PC-3 (cell line): ENCODE results near the gene ZNF780B. TPM values are rescaled to one million over a fixed set of nuclear protein-coding genes. Genes with fewer than 3 reads are reported as not detected.
"Not testable (repeated sequence)": the region's sequence is repeated elsewhere in the genome, so short reads cannot be mapped to it uniquely, and the experiment has no call there.

ENCODE experiments used
- ATAC-seq: fragments of 200-7000 bp; cut with Tn5 transposase; 2 replicates; pipeline ENCODE4 v1.9.1; 2020; ENCODE audit warnings: mild to moderate bottlenecking, moderate library complexity
- BruUV-seq: library from RNA; stranded (reverse); fragments of 400-500 nt; replicated peaks from 2 replicates; lab custom pipeline; 2021; lab: Mats Ljungman, UMichigan
- CTCF ChIA-PET: fragments of 300-600 bp; sonication (Branson Sonifier 250); formaldehyde crosslinking; loops from one replicate; lab custom pipeline; 2022; ENCODE audit warnings: antibody characterized with exemption; lab: Charles Lee
- POLR2A ChIA-PET: fragments of 300-600 bp; sonication (Branson Sonifier 250); formaldehyde crosslinking; loops from one replicate; lab custom pipeline; 2022; ENCODE audit warnings: antibody characterized with exemption; ENCODE audit not compliant: unreplicated experiment; lab: Charles Lee
- DNase-seq: peaks from one replicate; pipeline ENCODE4 v3.0.0-alpha.2; 2015
- H2AFZ ChIP-seq: fragments of 300-600 bp; sonication (generic); 2 replicates; pipeline ENCODE4 v1.6.0; 2016; ENCODE audit warnings: antibody characterized with exemption, low read length
- H3F3A ChIP-seq: fragments of 300-600 bp; sonication (generic); one replicate; pipeline ENCODE4 v1.6.0; 2017; ENCODE audit warnings: antibody characterized with exemption, low read length, control low read depth, mild to moderate bottlenecking; ENCODE audit not compliant: unreplicated experiment
- H3K27ac ChIP-seq: fragments of 300-600 bp; sonication (generic); 2 replicates; pipeline ENCODE4 v1.5.1; 2016; ENCODE audit warnings: mild to moderate bottlenecking, low read length
- H3K27me3 ChIP-seq: fragments of 300-600 bp; sonication (generic); 2 replicates; pipeline ENCODE4 v1.6.1; 2016; ENCODE audit warnings: low read length, mixed read lengths
- H3K36me3 ChIP-seq: fragments of 300-600 bp; sonication (generic); 2 replicates; pipeline ENCODE4 v1.6.1; 2016; ENCODE audit warnings: low read depth, mixed run types, low read length, mixed read lengths
- H3K4me1 ChIP-seq: fragments of 300-600 bp; sonication (generic); 2 replicates; pipeline ENCODE4 v1.5.1; 2016; ENCODE audit warnings: low read length; ENCODE audit not compliant: insufficient read depth
- H3K4me2 ChIP-seq: fragments of 300-600 bp; sonication (generic); 2 replicates; pipeline ENCODE4 v1.6.0; 2016; ENCODE audit warnings: low read length
- H3K4me3 ChIP-seq: fragments of 300-600 bp; sonication (generic); 2 replicates; pipeline ENCODE4 v1.5.1; 2016; ENCODE audit warnings: mild to moderate bottlenecking, low read length, mixed read lengths
- H3K79me2 ChIP-seq: fragments of 300-600 bp; sonication (generic); 2 replicates; pipeline ENCODE4 v1.6.1; 2017; ENCODE audit warnings: low read length, mixed read lengths
- H3K9ac ChIP-seq: fragments of 300-600 bp; sonication (generic); 2 replicates; pipeline ENCODE4 v1.6.0; 2016; ENCODE audit warnings: mild to moderate bottlenecking, low read length
- H3K9me2 ChIP-seq: fragments of 300-600 bp; sonication (generic); replicated peaks from 2 replicates; pipeline ENCODE4 v1.6.1; 2016; ENCODE audit warnings: mixed run types, low read length, mixed read lengths
- H3K9me3 ChIP-seq: fragments of 300-600 bp; sonication (generic); 2 replicates; pipeline ENCODE4 v1.6.1; 2016; ENCODE audit warnings: low read length, mixed read lengths
- H4K20me1 ChIP-seq: fragments of 300-600 bp; sonication (generic); 2 replicates; pipeline ENCODE4 v1.6.1; 2016; ENCODE audit warnings: low read length, mixed read lengths
- EZH2 ChIP-seq: fragments of 300-600 bp; sonication (generic); IDR thresholded peaks from one replicate; pipeline ENCODE4 v1.6.1; 2017; ENCODE audit warnings: antibody characterized with exemption, mild to moderate bottlenecking, low read length; ENCODE audit not compliant: unreplicated experiment
- EZH2phosphoT487 ChIP-seq: fragments of 300-600 bp; sonication (generic); IDR thresholded peaks from 2 replicates; pipeline ENCODE4 v1.6.1; 2018; ENCODE audit warnings: mild to moderate bottlenecking, antibody characterized with exemption, low read length, borderline replicate concordance
- intact Hi-C: fragments of 100-400 bp; cut with micrococcal nuclease; formaldehyde crosslinking; loops from 2 replicates; pipeline ENCODE4 v1.9.0; 2023
- total RNA-seq: library from RNA; depleted of rRNA; stranded (reverse); fragments of >200 nt; gene quantifications from 2 replicates; pipeline ENCODE4 v1.2.3, GENCODE V29; 2014
- TF ChIP-seq, protein P1 (sequence below): fragments of 300-600 bp; sonication (generic); conservative IDR thresholded peaks from 2 replicates; pipeline ENCODE4 v1.5.1; 2017; ENCODE audit warnings: antibody characterized with exemption, low read depth, mild to moderate bottlenecking, low read length

The ZNF780B gene
- total RNA-seq, 1 experiment from 2014 or later: 7.1 TPM

DNA sequence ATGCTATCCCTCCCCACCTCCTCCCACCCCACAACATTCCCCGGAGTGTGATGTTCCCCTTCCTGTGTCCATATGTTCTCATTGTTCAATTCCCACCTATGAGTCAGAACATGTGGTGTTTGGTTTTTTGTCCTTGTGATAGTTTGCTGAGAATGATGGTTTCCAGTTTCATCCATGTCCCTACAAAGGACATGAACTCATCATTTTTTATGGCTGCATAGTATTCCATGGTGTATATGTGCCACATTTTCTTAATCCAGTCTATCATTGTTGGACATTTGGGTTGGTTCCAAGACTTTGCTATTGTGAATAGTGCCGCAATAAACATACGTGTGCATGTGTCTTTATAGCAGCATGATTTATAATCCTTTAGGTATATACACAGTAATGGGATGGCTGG is 18.0 kb downstream of the ZNF780B start:
- H2AFZ ChIP-seq, H3K9me2 ChIP-seq, H3F3A ChIP-seq, H3K4me3 ChIP-seq, CTCF ChIA-PET, DNase-seq, POLR2A ChIA-PET, ATAC-seq, intact Hi-C loops, H3K4me2 ChIP-seq, H3K27ac ChIP-seq, H3K4me1 ChIP-seq, H3K79me2 ChIP-seq, H4K20me1 ChIP-seq, H3K9ac ChIP-seq, BruUV-seq, H3K27me3 ChIP-seq: not testable (repeated sequence)
- H3K9me3 ChIP-seq: peaks cover 21% of the 10 kb centered on the region; the same call in 1 of the 2 replicates
- peaks cover 21% of the 10 kb centered on the region; the same call in 1 of the 2 replicates for H3K36me3 ChIP-seq

DNA sequence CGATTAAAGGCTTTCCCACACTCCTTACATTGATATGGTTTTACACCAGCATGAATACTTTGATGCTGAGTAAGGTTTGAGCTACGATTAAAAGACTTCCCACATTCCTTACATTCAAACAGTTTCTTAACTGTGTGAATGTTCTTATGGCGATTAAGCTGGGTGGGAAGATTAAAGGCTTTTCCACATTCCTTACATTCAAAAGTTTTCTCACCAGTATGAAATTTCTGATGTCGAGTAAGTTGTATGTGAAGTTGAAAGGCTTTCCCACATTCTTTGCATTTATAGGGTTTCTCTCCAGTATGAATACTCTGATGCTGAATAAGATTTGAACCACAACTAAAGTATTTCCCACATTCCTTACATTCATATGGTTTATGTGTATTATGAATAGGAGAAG is 20.0 kb downstream of the ZNF780B start:
- CTCF ChIA-PET: no interaction called here
- no peaks in the 10 kb centered on the region for H3K27me3 ChIP-seq
- H3K9ac ChIP-seq: no peak overlapping the region
- no peaks in the 10 kb centered on the region for H3K4me1 ChIP-seq
- no peak overlapping the region for H2AFZ ChIP-seq
- H3K27ac ChIP-seq: no peak overlapping the region
- no peak overlapping the region for H3K4me3 ChIP-seq
- BruUV-seq: no TSS peak
- H3K9me3 ChIP-seq: peaks cover 21% of the 10 kb centered on the region; the same call in 1 of the 2 replicates
- H3F3A ChIP-seq: no peaks in the 10 kb centered on the region
- peaks cover 21% of the 10 kb centered on the region; the same call in 1 of the 2 replicates for H3K36me3 ChIP-seq
- H4K20me1 ChIP-seq: no peaks in the 10 kb centered on the region
- DNase-seq (no peak), ATAC-seq (no peak)
- POLR2A ChIA-PET: no interaction called here
- intact Hi-C loops: no loop called here
- H3K9me2 ChIP-seq: no peaks in the 10 kb centered on the region
- H3K79me2 ChIP-seq: no peaks in the 10 kb centered on the region
- TF ChIP-seq EZH2phosphoT487 (no peak), EZH2 (no peak)
- TF ChIP-seq, protein P1, sequence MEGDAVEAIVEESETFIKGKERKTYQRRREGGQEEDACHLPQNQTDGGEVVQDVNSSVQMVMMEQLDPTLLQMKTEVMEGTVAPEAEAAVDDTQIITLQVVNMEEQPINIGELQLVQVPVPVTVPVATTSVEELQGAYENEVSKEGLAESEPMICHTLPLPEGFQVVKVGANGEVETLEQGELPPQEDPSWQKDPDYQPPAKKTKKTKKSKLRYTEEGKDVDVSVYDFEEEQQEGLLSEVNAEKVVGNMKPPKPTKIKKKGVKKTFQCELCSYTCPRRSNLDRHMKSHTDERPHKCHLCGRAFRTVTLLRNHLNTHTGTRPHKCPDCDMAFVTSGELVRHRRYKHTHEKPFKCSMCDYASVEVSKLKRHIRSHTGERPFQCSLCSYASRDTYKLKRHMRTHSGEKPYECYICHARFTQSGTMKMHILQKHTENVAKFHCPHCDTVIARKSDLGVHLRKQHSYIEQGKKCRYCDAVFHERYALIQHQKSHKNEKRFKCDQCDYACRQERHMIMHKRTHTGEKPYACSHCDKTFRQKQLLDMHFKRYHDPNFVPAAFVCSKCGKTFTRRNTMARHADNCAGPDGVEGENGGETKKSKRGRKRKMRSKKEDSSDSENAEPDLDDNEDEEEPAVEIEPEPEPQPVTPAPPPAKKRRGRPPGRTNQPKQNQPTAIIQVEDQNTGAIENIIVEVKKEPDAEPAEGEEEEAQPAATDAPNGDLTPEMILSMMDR: no peak
- no peak overlapping the region for H3K4me2 ChIP-seq

DNA sequence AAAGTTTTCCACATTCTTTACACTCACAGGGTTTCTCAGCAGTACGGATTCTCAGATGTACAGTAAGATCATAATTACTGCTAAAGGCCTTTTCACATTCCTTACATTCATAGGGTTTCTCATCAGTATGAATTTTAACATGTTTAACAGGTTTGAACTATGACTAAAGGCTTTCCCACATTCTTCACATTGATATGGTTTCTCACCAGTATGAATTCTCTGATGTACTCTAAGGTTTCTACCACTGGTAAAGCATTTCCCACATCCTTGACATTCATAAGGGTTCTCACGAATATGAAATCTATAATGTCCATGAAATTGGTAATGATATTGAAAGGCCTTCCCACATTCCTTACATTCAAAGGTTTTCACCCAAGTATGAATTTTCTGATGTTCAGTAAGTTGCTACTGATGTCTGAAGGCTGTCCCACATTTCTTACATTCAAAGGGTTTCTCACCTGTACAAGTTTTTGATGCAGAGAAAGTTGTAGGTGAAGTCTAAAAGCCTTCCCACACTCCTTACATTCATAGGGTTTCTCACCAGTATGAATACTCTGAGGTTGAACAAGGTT is 22.0 kb downstream of the ZNF780B start:
- H3K4me3 ChIP-seq: no peak overlapping the region
- H3F3A ChIP-seq: no peaks in the 10 kb centered on the region
- DNase-seq (no peak), ATAC-seq (no peak)
- H3K27ac ChIP-seq: no peak overlapping the region
- H3K9me2 ChIP-seq: no peaks in the 10 kb centered on the region
- H2AFZ ChIP-seq: no peak overlapping the region
- TF ChIP-seq, protein P1: no peak
- no peak for TF ChIP-seq EZH2phosphoT487
- no peak for TF ChIP-seq EZH2
- BruUV-seq: no TSS peak
- H3K27me3 ChIP-seq: no peaks in the 10 kb centered on the region
- POLR2A ChIA-PET: no interaction called here
- no peaks in the 10 kb centered on the region for H4K20me1 ChIP-seq
- H3K9ac ChIP-seq: no peak overlapping the region
- CTCF ChIA-PET: no interaction called here
- H3K36me3 ChIP-seq: peaks cover 27% of the 10 kb centered on the region; the same call in 1 of the 2 replicates
- intact Hi-C loops: no loop called here
- no peak overlapping the region for H3K4me2 ChIP-seq
- H3K79me2 ChIP-seq: no peaks in the 10 kb centered on the region
- no peaks in the 10 kb centered on the region for H3K4me1 ChIP-seq
- peaks cover 33% of the 10 kb centered on the region for H3K9me3 ChIP-seq
